GM19438 (cell line): ENCODE results near the gene RPS16.
"Not testable (repeated sequence)": the region's sequence is repeated elsewhere in the genome, so short reads cannot be mapped to it uniquely, and the experiment has no call there.

Experiments used
- ATAC-seq: cut with Tn5 transposase; IDR thresholded peaks from one replicate; pipeline ENCODE4 v1.9.1; 2021; ENCODE audit warnings: low read depth; ENCODE audit not compliant: unreplicated experiment

RPS16 gene

GRCh38 chr19:39435499-39436349 lies at the start of gene RPS16:
Gene RPS16, minus strand, starts transcription at chr19:39435949. Its CDS starts 54 bp downstream, at chr19:39435895.
- ATAC-seq: peak; percentile 69

GRCh38 chr19:39483141-39483540 lies 47.4 kb upstream of the RPS16 start:
- no peak for ATAC-seq

- ATAC-seq: no peak
Measured at GRCh38 chr19:39481676-39482075, 45.9 kb upstream of the RPS16 start.

- no peak for ATAC-seq
Measured at GRCh38 chr19:39481229-39481545, 45.4 kb upstream of the RPS16 start.

GRCh38 chr19:39480337-39481228 lies 44.8 kb upstream of the RPS16 start, which contains the start of gene TIMM50:
Gene TIMM50, plus strand, starts transcription at chr19:39480838. Its CDS starts 16 bp downstream, at chr19:39480854.
- peak; percentile 83 for ATAC-seq

- ATAC-seq: no peak
Measured at GRCh38 chr19:39479916-39480315, 44.2 kb upstream of the RPS16 start.

- ATAC-seq: not testable (repeated sequence)
Measured at GRCh38 chr19:39479319-39479801, 43.6 kb upstream of the RPS16 start.

- no peak for ATAC-seq
Measured at GRCh38 chr19:39475748-39476147, 40.0 kb upstream of the RPS16 start.

GRCh38 chr19:39474139-39474620 lies 38.4 kb upstream of the RPS16 start:
- ATAC-seq: no peak

GRCh38 chr19:39473443-39473960 lies 37.8 kb upstream of the RPS16 start:
- no peak for ATAC-seq

- no peak for ATAC-seq
Measured at GRCh38 chr19:39472746-39473442, 37.1 kb upstream of the RPS16 start.

- no peak for ATAC-seq
Measured at GRCh38 chr19:39471756-39472536, 36.2 kb upstream of the RPS16 start.

GRCh38 chr19:39470724-39471339 lies 35.1 kb upstream of the RPS16 start:
- no peak for ATAC-seq

- ATAC-seq: no peak
Measured at GRCh38 chr19:39469567-39469966, 33.8 kb upstream of the RPS16 start.

- ATAC-seq: no peak
Measured at GRCh38 chr19:39469036-39469435, 33.3 kb upstream of the RPS16 start.

GRCh38 chr19:39467941-39468340 lies 32.2 kb upstream of the RPS16 start:
- ATAC-seq: no peak

- no peak for ATAC-seq
Measured at GRCh38 chr19:39465956-39466747, 30.4 kb upstream of the RPS16 start.

- ATAC-seq: no peak
Measured at GRCh38 chr19:39463403-39463802, 27.7 kb upstream of the RPS16 start.
